ENCODE results near the gene SAMD14. TPM values are rescaled to one million over a fixed set of nuclear protein-coding genes. Genes with fewer than 3 reads are reported as not detected.
A peak's percentile ranks its signal among the peaks of the same experiment; 100 is the strongest.

SAMD14 gene
- total RNA-seq, 1 donor from 2014 or later = 8.7 TPM

GRCh38 chr17:50162466-50163254 is 32.7 kb upstream of the SAMD14 start:
- peaks cover 5% of the 10 kb centered on the region for H3K27me3 ChIP-seq
- Mint-ChIP-seq H3K36me3 (no peaks in the 10 kb centered on the region), H3K27me3 (ENCODE audit: insufficient read depth, low read depth) (peaks cover 4% of the 10 kb centered on the region), H3K4me3 (no peak overlapping the region), H3K4me1 (peaks cover 20% of the 10 kb centered on the region), H3K9me3 (no peaks in the 10 kb centered on the region), H3K27ac (no peak overlapping the region)
- no peak overlapping the region for H3K27ac ChIP-seq
- no peak for DNase-seq (ENCODE audit: low spot score)
- H3K4me2 ChIP-seq = no peak overlapping the region
- peaks cover 17% of the 10 kb centered on the region for H3K4me1 ChIP-seq
- no peak overlapping the region for H3K9ac ChIP-seq
- no peaks in the 10 kb centered on the region for H3K79me2 ChIP-seq (ENCODE audit: low read depth)
- H2AFZ ChIP-seq (replicated peaks) = no peak overlapping the region
- H4K20me1 ChIP-seq (ENCODE audit: low read depth) = no peaks in the 10 kb centered on the region
- H3K36me3 ChIP-seq = no peaks in the 10 kb centered on the region
- no peak overlapping the region for H3K4me3 ChIP-seq
- TF ChIP-seq EZH2 (IDR thresholded peaks at IDR 0.05) (no peak), CTCF (IDR thresholded peaks at IDR 0.05) (no peak), EZH2phosphoT487 (IDR thresholded peaks at IDR 0.05) (no peak)
- H3F3A ChIP-seq (ENCODE audit: low read depth) = peaks cover 17% of the 10 kb centered on the region
- no peaks in the 10 kb centered on the region for H3K9me3 ChIP-seq (ENCODE audit: low read depth)

DNA sequence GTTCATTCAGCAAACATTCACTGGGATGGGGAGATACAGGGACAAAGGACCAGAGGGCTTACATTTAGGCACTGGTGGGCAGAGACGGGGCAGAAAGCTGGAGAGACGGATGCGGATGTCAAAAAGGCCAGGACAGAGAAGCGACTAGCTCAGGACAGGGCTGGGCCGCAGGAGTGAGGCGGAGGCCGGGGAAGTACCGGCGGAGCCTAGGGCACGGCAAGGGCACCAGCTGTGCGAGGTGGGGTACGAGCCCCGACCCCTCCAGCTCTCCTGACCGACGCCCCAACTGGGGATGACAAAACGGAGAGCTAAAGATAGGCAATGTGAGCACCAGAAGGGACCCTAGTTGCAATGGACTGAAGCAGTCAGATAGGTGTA is 31.9 kb upstream of the SAMD14 start:
- H4K20me1 ChIP-seq (ENCODE audit: low read depth) = no peaks in the 10 kb centered on the region
- H3K79me2 ChIP-seq (ENCODE audit: low read depth) = no peaks in the 10 kb centered on the region
- peak overlapping the region; percentile 78 for H3K4me2 ChIP-seq
- no peak overlapping the region for H3K9ac ChIP-seq
- Mint-ChIP-seq H3K36me3 (no peaks in the 10 kb centered on the region), H3K27ac (peak overlapping the region; percentile 95), H3K9me3 (no peaks in the 10 kb centered on the region), H3K27me3 (ENCODE audit: insufficient read depth, low read depth) (peaks cover 4% of the 10 kb centered on the region), H3K4me1 (peaks cover 20% of the 10 kb centered on the region), H3K4me3 (peak overlapping the region; percentile 86)
- H3K4me3 ChIP-seq = peak overlapping the region; percentile 46
- peaks cover 17% of the 10 kb centered on the region for H3K4me1 ChIP-seq
- H3K9me3 ChIP-seq (ENCODE audit: low read depth) = no peaks in the 10 kb centered on the region
- TF ChIP-seq EZH2 (IDR thresholded peaks at IDR 0.05) = no peak
- TF ChIP-seq EZH2phosphoT487 (IDR thresholded peaks at IDR 0.05) = no peak
- no peak for TF ChIP-seq CTCF (IDR thresholded peaks at IDR 0.05)
- no peak overlapping the region for H3K27ac ChIP-seq
- peak overlapping the region; percentile 75 for H2AFZ ChIP-seq (replicated peaks)
- peaks cover 17% of the 10 kb centered on the region for H3F3A ChIP-seq (ENCODE audit: low read depth)
- DNase-seq (ENCODE audit: low spot score) = no peak
- H3K27me3 ChIP-seq = peaks cover 5% of the 10 kb centered on the region
- no peaks in the 10 kb centered on the region for H3K36me3 ChIP-seq

DNA sequence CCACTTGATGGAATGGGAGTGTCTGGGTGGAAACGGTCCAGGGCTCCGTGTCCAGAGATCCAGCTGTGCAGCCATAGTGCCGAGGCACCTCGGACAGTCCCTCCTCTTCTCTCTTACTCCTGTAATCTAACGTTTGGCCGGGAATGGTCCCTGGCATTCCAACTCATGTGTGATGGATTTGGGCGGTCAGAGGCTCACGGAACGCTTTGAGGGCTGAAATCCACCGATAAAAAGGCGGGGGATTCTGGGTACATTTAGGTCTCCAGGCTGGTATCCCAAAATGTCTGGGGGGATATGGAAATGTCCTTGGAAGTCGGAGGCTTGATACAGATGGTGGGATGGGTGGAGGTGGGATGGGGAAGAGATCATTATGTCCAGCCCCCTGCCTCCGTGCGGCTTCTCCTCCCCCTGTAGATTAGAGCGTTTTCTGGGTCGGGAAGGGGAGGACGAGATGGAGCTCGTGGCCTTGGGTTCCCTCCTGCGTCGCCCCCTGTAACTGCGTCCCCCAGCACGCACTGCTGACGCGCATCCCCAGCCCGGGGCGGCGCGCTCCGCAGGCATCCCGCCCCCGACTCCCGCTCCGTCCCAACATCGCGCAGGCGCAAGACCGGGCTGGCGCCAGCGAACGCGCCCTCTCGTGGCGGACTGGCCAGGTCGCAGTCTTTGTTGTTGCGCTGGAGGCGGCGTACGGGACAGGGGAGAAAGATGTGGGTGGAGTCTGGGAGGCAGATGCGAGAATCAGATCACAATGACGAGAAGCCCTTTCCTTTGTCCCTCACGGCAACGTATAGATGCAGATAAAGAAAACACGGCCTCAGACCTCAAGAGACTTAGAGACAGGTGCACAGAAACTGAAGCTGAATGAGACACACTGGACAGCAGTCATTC is 31.3 kb upstream of the SAMD14 start:
- Histone ChIP-seq H3K4me1 (peaks cover 17% of the 10 kb centered on the region), H3K9me3 (ENCODE audit: low read depth) (no peaks in the 10 kb centered on the region), H3K4me2 (peak overlapping the region; percentile 78), H3K9ac (no peak overlapping the region), H3K27me3 (peaks cover 5% of the 10 kb centered on the region), H4K20me1 (ENCODE audit: low read depth) (no peaks in the 10 kb centered on the region), H2AFZ (replicated peaks) (peak overlapping the region; percentile 75), H3K36me3 (no peaks in the 10 kb centered on the region), H3F3A (ENCODE audit: low read depth) (peaks cover 17% of the 10 kb centered on the region), H3K27ac (no peak overlapping the region), H3K4me3 (peak overlapping the region; percentile 46), H3K79me2 (ENCODE audit: low read depth) (no peaks in the 10 kb centered on the region)
- Mint-ChIP-seq H3K27me3 (ENCODE audit: insufficient read depth, low read depth) (peaks cover 4% of the 10 kb centered on the region), H3K36me3 (no peaks in the 10 kb centered on the region), H3K9me3 (no peaks in the 10 kb centered on the region), H3K4me1 (peaks cover 20% of the 10 kb centered on the region), H3K27ac (peak overlapping the region; percentile 95), H3K4me3 (peak overlapping the region; percentile 86)
- peak; percentile 97 for DNase-seq (ENCODE audit: low spot score)
- no peak for TF ChIP-seq EZH2 (IDR thresholded peaks at IDR 0.05)
- no peak for TF ChIP-seq EZH2phosphoT487 (IDR thresholded peaks at IDR 0.05)
- TF ChIP-seq CTCF (IDR thresholded peaks at IDR 0.05) = peak; percentile 94
